Pancreas (tissue), 10 donors: ENCODE measurements around the gene DNAJB11. TPM values are rescaled to one million over a fixed set of nuclear protein-coding genes. Genes with fewer than 3 reads are reported as not detected.

Source experiments
- ATAC-seq, 4 donors: fragments of 200-7000 bp; cut with Tn5 transposase; one replicate each; pipeline versions ENCODE4 v1.8.0 to v1.9.1; 2020; ENCODE audit warnings: mild to moderate bottlenecking in 4 of 4, moderate library complexity in 4 of 4
- DNase-seq, 6 donors: peaks; one replicate each; pipeline ENCODE4 v3.0.0-alpha.2; 2020
- FAIRE-seq: peaks from 2 replicates; lab custom pipeline; 2012; peaks lifted over from hg19 to GRCh38; lab: Jason Lieb, UNC
- H3K27ac ChIP-seq, 4 donors: fragments of 200-600 bp; sonication (generic); 1 replicate in 3 of 4; 2 replicates in 1 of 4; pipeline versions ENCODE4 v1.5.0 to v1.8.0; 2020
- H3K27me3 ChIP-seq, 4 donors: fragments of 200-600 bp; one replicate each; pipeline ENCODE4 v1.8.0; 2021
- H3K36me3 ChIP-seq, 3 donors: fragments of 200-600 bp; sonication (generic) in 1 of 3; one replicate each; pipeline versions ENCODE4 v1.5.0 to v1.8.0; 2020 to 2021
- H3K4me1 ChIP-seq, 3 donors: fragments of 200-600 bp; one replicate each; pipeline ENCODE4 v1.8.0; 2021
- H3K4me3 ChIP-seq, 4 donors: fragments of 200-600 bp; sonication (generic) in 2 of 4; one replicate each; pipeline versions ENCODE4 v1.5.0 to v1.8.0; 2020 to 2021
- H3K9me3 ChIP-seq, 4 donors: fragments of 200-600 bp; one replicate each; pipeline ENCODE4 v1.8.0; 2021
- CTCF ChIP-seq, 4 donors: fragments of 200-600 bp; sonication (generic) in 3 of 4; IDR thresholded peaks; one replicate each; pipeline versions ENCODE4 v1.5.0 to v1.8.0; 2021; ENCODE audit warnings: antibody characterized with exemption in 4 of 4
- WGBS, 2 donors: extraction: QIAGEN DNeasy Blood & Tissue Kit; methylation state at CpG; one replicate each; pipeline ENCODE4 v1.1.7; 2013; 5-methylcytosine and 5-hydroxymethylcytosine counted together
- intact Hi-C, 3 donors: fragments of 100-400 bp; cut with DNase I; formaldehyde crosslinking; loops; one replicate each; pipeline versions ENCODE4 v1.11.1 to v1.14.2; 2022
- polyA plus RNA-seq, 2 donors: library from polyadenylated mRNA; stranded (reverse); fragments of 200-250 nt; gene quantifications; one replicate each; pipeline ENCODE4 v1.2.3, GENCODE V29; 2013
- total RNA-seq, 6 donors: library from RNA; stranded (reverse); fragmentation: NEBNext Ultra II Directional in 4 of 6; extraction: Animal tissue kit (Norgen Biotek cat#: 25700) in 4 of 6; gene quantifications; one replicate each; pipeline versions ENCODE4 v1.2.1 to v1.2.4, GENCODE V29; 2021 to 2023
- donor health status: healthy with polysubstance abuse.
- donor health status: DM: no; HTN: no; CAD: no; lungs with moderate emphysema.
- donor health status: DM: no; HTN: no; CAD: no.
- donor health status: control.
- donor health status: control.
- donor health status: Bipolar disorder and iron deficiency.
- donor health status: DM: yes; HTN: yes; CAD: no.
- donor health status: DM: no; HTN: no; CAD: no.
- donor health status: DM: no; HTN: no; CAD: no.
- donor health status: DM: yes; HTN: yes; CAD: no.

The DNAJB11 gene
- total and polyA plus RNA-seq, 8 donors = 21.9 to 52.6 (median 31.5) TPM

GRCh38 chr3:186599785-186600166, 29.3 kb downstream of the DNAJB11 start:
- ATAC-seq = no peak
- TF ChIP-seq CTCF (IDR thresholded peaks at IDR 0.05) = no peak
- intact Hi-C loops = no loop called here
- no peak overlapping the region for H3K4me3 ChIP-seq
- FAIRE-seq = no peak
- H3K27ac ChIP-seq = peak overlapping the region in 2 of 4 donors; percentile 15 to 62
- no peak for DNase-seq
- H3K36me3 ChIP-seq = no peaks in the 10 kb centered on the region
- H3K4me1 ChIP-seq = peaks cover 4 to 17% (median 13%) of the 10 kb centered on the region in 3 donors
- 82 to 90% methylated on average over 2 of the region's 2 CpGs for WGBS, 2 donors
- H3K27me3 ChIP-seq = no peaks in the 10 kb centered on the region
- no peaks in the 10 kb centered on the region for H3K9me3 ChIP-seq

- intact Hi-C loops = no loop called here
- FAIRE-seq (no peak), ATAC-seq (no peak), DNase-seq (no peak)
- no peaks in the 10 kb centered on the region for H3K27me3 ChIP-seq
- H3K9me3 ChIP-seq = no peaks in the 10 kb centered on the region
- H3K4me1 ChIP-seq = peaks cover 2 to 24% (median 20%) of the 10 kb centered on the region in 3 donors
- no peak for TF ChIP-seq CTCF (IDR thresholded peaks at IDR 0.05)
- no peak overlapping the region for H3K27ac ChIP-seq
- WGBS, 2 donors = 24 to 53% methylated on average over 3 of the region's 3 CpGs
- no peaks in the 10 kb centered on the region for H3K36me3 ChIP-seq
- H3K4me3 ChIP-seq = no peak overlapping the region
Observed at GRCh38 chr3:186600896-186601295, 30.4 kb downstream of the DNAJB11 start.

- FAIRE-seq = no peak
- H3K36me3 ChIP-seq = no peaks in the 10 kb centered on the region
- no peak for TF ChIP-seq CTCF (IDR thresholded peaks at IDR 0.05)
- ATAC-seq = no peak
- H3K9me3 ChIP-seq = no peaks in the 10 kb centered on the region
- DNase-seq = no peak
- H3K27ac ChIP-seq = no peak overlapping the region
- intact Hi-C loops = no loop called here
- H3K4me3 ChIP-seq = no peak overlapping the region
- H3K4me1 ChIP-seq = peaks cover 4 to 32% (median 31%) of the 10 kb centered on the region in 3 donors
- WGBS, 2 donors = 86 to 90% methylated on average over 7 of the region's 7 CpGs
- H3K27me3 ChIP-seq = no peaks in the 10 kb centered on the region
Observed at GRCh38 chr3:186603159-186603558, 32.6 kb downstream of the DNAJB11 start.

GRCh38 chr3:186605078-186605477, 34.6 kb downstream of the DNAJB11 start:
- ATAC-seq = peak in 3 of 4 donors; percentile 20 to 60 (median 28)

More at GRCh38 chr3:186605078-186605477, 34.6 kb downstream of the DNAJB11 start:
- FAIRE-seq (no peak), DNase-seq (no peak)
- H3K27ac ChIP-seq = peak overlapping the region in 1 of 4 donors; percentile 70
- intact Hi-C loops = no loop called here
- H3K4me3 ChIP-seq = no peak overlapping the region
- H3K4me1 ChIP-seq = peaks cover 4 to 24% (median 22%) of the 10 kb centered on the region in 3 donors
- H3K36me3 ChIP-seq = no peaks in the 10 kb centered on the region
- TF ChIP-seq CTCF (IDR thresholded peaks at IDR 0.05) = no peak
- H3K27me3 ChIP-seq = no peaks in the 10 kb centered on the region
- no peaks in the 10 kb centered on the region for H3K9me3 ChIP-seq
